ENCODE measurements around the gene MYO1D.

Gene MYO1D

DNA sequence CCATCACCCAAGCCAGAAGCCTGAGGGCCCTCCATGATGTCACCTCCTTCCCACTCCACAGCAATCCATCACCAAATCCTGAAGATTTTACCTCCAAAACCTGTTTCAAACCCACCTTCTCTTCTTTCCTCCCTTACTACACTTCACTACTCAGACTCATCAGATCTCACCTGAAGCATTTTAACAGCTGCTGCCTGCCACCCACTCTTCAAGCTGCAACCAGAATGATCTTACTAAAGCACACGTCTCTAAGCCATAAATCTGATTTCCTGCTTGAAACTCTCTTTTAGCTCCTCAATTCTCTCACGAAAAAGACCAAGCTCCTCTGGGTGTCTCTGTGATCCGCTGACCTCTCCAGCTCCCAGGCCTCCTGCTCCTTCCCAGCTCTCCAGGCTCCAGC is 343.6 kb downstream of the MYO1D start:
- no peak overlapping the region for H2AFZ ChIP-seq (ENCODE audit: low read length)
- H3K27ac ChIP-seq (ENCODE audit: low read length) = no peak overlapping the region
- H4K20me1 ChIP-seq (ENCODE audit: insufficient read depth, low read length) = no peaks in the 10 kb centered on the region
- H3F3A ChIP-seq (ENCODE audit: insufficient read depth, low read length) = no peaks in the 10 kb centered on the region
- H3K9me3 ChIP-seq (replicated peaks; ENCODE audit: insufficient read depth, low read length) = no peaks in the 10 kb centered on the region
- no peaks in the 10 kb centered on the region for H3K27me3 ChIP-seq (replicated peaks; ENCODE audit: insufficient read depth, low read length)
- H3K4me3 ChIP-seq (ENCODE audit: low read length) = no peak overlapping the region
- H3K36me3 ChIP-seq (replicated peaks; ENCODE audit: insufficient read depth, low read length) = no peaks in the 10 kb centered on the region
- no peaks in the 10 kb centered on the region for H3K4me1 ChIP-seq (ENCODE audit: low read length)
- DNase-seq = no peak
- H3K79me2 ChIP-seq (ENCODE audit: low read length) = no peaks in the 10 kb centered on the region
- H3K9me2 ChIP-seq (replicated peaks; ENCODE audit: insufficient read depth, low read length) = no peaks in the 10 kb centered on the region
- H3K4me2 ChIP-seq (ENCODE audit: low read depth, low read length) = no peak overlapping the region
- TF ChIP-seq EZH2phosphoT487 (IDR thresholded peaks at IDR 0.05; ENCODE audit: low read length) (no peak), EZH2 (optimal IDR thresholded peaks at IDR 0.05; ENCODE audit: low read depth, low read length) (no peak)
- TF ChIP-seq, protein P1, sequence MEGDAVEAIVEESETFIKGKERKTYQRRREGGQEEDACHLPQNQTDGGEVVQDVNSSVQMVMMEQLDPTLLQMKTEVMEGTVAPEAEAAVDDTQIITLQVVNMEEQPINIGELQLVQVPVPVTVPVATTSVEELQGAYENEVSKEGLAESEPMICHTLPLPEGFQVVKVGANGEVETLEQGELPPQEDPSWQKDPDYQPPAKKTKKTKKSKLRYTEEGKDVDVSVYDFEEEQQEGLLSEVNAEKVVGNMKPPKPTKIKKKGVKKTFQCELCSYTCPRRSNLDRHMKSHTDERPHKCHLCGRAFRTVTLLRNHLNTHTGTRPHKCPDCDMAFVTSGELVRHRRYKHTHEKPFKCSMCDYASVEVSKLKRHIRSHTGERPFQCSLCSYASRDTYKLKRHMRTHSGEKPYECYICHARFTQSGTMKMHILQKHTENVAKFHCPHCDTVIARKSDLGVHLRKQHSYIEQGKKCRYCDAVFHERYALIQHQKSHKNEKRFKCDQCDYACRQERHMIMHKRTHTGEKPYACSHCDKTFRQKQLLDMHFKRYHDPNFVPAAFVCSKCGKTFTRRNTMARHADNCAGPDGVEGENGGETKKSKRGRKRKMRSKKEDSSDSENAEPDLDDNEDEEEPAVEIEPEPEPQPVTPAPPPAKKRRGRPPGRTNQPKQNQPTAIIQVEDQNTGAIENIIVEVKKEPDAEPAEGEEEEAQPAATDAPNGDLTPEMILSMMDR (IDR thresholded peaks at IDR 0.05; ENCODE audit: low read length) = no peak
- H3K9ac ChIP-seq (ENCODE audit: low read length) = no peak overlapping the region

DNA sequence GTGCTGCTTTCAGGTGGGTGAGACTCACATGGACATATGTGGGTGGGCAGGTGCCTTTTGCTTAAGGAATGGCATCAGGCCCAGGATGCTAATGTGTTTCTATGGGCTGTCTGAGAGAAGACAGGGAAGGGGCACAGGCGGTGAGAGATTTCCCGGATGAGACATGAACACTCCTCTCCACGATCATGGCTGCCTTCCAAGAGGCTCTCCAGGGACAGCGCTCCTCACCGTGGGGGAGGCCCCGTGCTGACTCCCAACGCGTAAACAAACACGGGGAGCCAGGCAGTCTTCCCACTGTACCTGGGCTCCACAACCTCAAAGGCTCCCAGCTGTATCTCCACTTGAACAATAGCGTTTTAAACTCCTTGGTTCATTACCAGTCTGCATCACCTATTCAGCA is 347.3 kb downstream of the MYO1D start:
- no peak for DNase-seq
- H3K9me3 ChIP-seq (replicated peaks; ENCODE audit: insufficient read depth, low read length) = no peaks in the 10 kb centered on the region
- H3K9ac ChIP-seq (ENCODE audit: low read length) = no peak overlapping the region
- peaks cover 7% of the 10 kb centered on the region for H3K4me1 ChIP-seq (ENCODE audit: low read length)
- H3F3A ChIP-seq (ENCODE audit: insufficient read depth, low read length) = 0 out of 2 replicates have a peak, but pooled peaks cover 3% of the 10 kb centered on the region
- H3K27ac ChIP-seq (ENCODE audit: low read length) = no peak overlapping the region
- no peaks in the 10 kb centered on the region for H3K79me2 ChIP-seq (ENCODE audit: low read length)
- no peak overlapping the region for H3K4me2 ChIP-seq (ENCODE audit: low read depth, low read length)
- H4K20me1 ChIP-seq (ENCODE audit: insufficient read depth, low read length) = no peaks in the 10 kb centered on the region
- no peak overlapping the region for H3K4me3 ChIP-seq (ENCODE audit: low read length)
- no peak overlapping the region for H2AFZ ChIP-seq (ENCODE audit: low read length)
- H3K9me2 ChIP-seq (replicated peaks; ENCODE audit: insufficient read depth, low read length) = no peaks in the 10 kb centered on the region
- no peaks in the 10 kb centered on the region for H3K36me3 ChIP-seq (replicated peaks; ENCODE audit: insufficient read depth, low read length)
- no peaks in the 10 kb centered on the region for H3K27me3 ChIP-seq (replicated peaks; ENCODE audit: insufficient read depth, low read length)
- TF ChIP-seq, protein P1 (IDR thresholded peaks at IDR 0.05; ENCODE audit: low read length) = no peak
- TF ChIP-seq EZH2phosphoT487 (IDR thresholded peaks at IDR 0.05; ENCODE audit: low read length) (no peak), EZH2 (optimal IDR thresholded peaks at IDR 0.05; ENCODE audit: low read depth, low read length) (no peak)

DNA sequence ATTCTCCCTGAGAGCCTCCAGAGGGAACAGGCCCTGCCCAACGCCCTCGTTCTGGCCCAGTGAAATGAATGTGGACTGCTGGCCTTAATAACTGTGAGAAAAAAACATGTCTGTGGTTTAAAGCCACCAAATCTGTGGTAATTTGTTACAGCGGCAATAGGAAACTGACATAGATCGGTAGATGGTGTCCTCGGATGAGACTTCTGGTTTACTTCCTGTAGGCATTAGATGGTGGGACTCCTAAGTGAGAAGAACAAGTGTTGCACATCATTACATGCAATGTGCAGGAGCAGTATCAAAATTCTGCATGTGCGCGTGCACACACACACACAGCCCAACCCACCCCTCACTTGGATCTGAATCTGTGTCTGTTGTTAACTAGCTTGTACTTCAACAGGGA is 348.1 kb downstream of the MYO1D start:
- TF ChIP-seq EZH2phosphoT487 (IDR thresholded peaks at IDR 0.05; ENCODE audit: low read length) = no peak
- TF ChIP-seq, protein P1 (IDR thresholded peaks at IDR 0.05; ENCODE audit: low read length) = no peak
- TF ChIP-seq EZH2 (optimal IDR thresholded peaks at IDR 0.05; ENCODE audit: low read depth, low read length) = no peak
- Histone ChIP-seq H3K9me2 (replicated peaks; ENCODE audit: insufficient read depth, low read length) (no peaks in the 10 kb centered on the region), H3F3A (ENCODE audit: insufficient read depth, low read length) (peaks cover 9% of the 10 kb centered on the region), H3K4me1 (ENCODE audit: low read length) (peaks cover 13% of the 10 kb centered on the region), H3K27ac (ENCODE audit: low read length) (no peak overlapping the region), H3K27me3 (replicated peaks; ENCODE audit: insufficient read depth, low read length) (no peaks in the 10 kb centered on the region), H3K4me2 (ENCODE audit: low read depth, low read length) (no peak overlapping the region), H3K36me3 (replicated peaks; ENCODE audit: insufficient read depth, low read length) (no peaks in the 10 kb centered on the region), H3K4me3 (ENCODE audit: low read length) (no peak overlapping the region), H3K9ac (ENCODE audit: low read length) (no peak overlapping the region), H4K20me1 (ENCODE audit: insufficient read depth, low read length) (no peaks in the 10 kb centered on the region; the same call in 1 of the 2 replicates), H3K9me3 (replicated peaks; ENCODE audit: insufficient read depth, low read length) (no peaks in the 10 kb centered on the region), H3K79me2 (ENCODE audit: low read length) (no peaks in the 10 kb centered on the region), H2AFZ (ENCODE audit: low read length) (no peak overlapping the region)
- DNase-seq = no peak

All from MM.1S (cell line).